DMS153 treated with DMSO at 0.1 percent for 48 hours (cell line): ENCODE data around the gene GRID1.

Experiments used
- DNase-seq: peaks from one replicate; lab custom pipeline; 2025; ENCODE audit not compliant: unreplicated experiment; lab: John Stamatoyannopoulos, UW

The GRID1 gene

GRCh38 chr10:86232644-86233043 is 134.0 kb downstream of the GRID1 start:
- no peak for DNase-seq

- DNase-seq, result no peak
Measured at GRCh38 chr10:86231796-86232560, 134.6 kb downstream of the GRID1 start.

DNA sequence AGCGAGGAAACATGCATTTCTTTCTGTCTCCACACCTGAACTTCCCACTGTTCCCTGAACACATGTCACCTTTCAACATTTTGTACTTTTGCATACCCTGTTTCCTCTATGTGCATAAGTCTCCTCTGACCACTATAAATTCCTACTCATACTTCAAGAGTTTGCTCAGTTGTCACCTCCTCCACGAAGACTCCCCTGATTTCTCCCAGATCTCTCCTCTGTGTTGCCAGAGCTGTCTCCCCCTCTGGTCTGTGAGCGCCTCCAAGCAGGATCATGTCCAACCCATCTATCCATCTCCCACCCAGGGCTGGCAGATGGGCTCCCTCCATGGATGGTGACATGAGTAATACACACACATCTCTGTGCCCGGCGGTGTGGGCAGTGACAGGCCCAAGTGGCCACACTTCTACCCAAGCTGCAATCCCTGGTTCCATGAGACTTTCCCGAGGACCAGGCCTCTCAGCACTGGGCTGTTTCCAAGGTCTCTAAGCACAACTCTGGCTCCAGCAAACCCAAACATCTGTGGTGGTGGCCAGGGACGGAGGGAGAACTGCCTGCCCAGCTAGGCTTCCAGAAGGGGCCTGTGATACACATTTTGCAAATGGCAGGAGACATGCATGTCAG is 135.9 kb downstream of the GRID1 start:
- no peak for DNase-seq

DNA sequence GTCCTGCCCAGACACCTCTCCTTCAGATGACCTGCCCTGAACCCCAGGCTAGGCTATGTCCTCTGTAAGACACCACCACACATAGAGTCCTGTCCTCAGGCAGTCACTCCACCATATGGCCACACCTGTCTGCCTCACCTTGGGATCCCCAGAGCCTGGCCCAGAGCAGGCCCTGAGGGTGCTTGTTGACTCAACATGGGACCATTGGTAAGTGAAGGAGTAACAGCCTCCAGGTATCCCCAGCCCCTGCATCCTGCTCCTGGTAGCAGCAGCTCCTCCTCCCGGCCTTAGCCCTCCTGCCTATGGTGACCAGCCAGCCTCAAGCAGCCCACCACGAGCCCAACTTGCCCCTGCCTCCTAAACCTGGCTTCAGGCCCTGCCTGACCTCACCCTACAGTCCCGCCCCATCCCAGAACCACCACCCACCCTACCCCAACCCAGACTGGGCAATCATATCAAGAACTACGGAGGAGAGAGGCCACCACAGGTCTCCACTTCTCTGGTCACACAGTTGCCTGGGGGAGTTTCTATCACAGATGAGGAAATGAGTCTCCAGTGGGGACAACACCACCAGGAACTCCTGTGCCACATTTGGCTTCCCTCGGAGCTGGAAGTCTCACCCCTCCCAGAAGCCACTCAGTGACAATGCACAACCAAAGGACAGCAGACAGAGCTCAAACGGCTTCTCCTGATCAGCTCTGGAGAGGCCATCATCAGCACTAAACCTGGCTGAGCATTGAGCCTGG is 136.6 kb downstream of the GRID1 start:
- DNase-seq, result no peak

GRCh38 chr10:86229376-86229775 is 137.2 kb downstream of the GRID1 start:
- no peak for DNase-seq

DNA sequence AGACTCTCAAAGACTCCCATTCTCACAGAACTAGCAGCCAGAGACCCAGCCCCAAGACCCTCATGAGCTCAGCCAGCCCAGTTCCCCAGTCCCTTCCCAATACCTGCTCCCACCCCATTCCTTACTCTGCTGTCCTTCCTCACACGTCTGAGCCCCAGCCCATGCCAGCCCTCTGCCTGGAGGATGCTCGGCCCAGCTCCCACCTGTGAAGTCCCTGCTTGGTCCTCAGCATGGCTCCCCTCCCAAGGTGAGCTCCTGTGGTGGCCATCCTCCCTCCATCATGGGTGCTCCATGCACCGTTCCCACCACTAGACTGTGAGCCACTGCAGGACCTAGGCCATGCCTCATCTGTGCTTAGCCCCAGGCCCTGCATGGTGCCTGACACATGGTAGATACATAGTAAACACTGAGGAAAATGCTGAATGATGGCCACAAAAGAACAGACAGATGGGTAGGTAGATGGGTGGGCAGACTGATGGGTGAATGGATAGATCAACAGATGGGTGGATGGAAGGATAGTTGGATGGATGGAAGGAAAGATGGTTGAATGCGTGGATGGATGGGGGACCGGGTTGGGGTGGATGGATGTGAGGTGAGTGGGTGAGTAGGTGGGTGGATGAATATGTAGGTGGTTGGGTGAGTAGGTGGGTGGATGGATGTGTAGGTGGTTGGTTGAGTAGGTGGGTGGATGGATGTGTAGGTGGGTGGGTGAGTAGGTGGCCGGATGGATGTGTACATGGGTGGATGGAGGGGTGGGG is 138.9 kb downstream of the GRID1 start:
- no peak for DNase-seq

DNA sequence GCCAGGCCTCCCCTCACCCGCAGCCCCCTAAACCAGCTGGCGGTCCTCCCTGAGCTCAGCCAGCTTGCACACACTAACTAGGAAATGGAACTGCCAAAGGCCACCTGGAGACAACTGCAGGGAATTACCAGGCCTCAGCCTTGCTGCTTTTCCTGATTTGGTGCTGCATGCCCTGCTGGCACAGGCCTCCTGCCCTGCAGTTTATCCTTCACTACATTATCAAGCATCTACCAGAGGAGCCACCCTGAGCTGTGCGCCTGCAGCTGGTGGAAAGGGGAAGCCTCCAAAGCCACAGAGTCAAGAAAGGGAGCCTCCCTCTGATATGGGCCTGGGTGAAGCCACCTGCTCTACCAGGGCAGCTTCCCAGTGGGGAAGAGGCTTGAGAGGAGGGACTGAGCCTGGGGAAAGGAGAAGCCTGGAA is 139.8 kb downstream of the GRID1 start:
- DNase-seq, result no peak

DNA sequence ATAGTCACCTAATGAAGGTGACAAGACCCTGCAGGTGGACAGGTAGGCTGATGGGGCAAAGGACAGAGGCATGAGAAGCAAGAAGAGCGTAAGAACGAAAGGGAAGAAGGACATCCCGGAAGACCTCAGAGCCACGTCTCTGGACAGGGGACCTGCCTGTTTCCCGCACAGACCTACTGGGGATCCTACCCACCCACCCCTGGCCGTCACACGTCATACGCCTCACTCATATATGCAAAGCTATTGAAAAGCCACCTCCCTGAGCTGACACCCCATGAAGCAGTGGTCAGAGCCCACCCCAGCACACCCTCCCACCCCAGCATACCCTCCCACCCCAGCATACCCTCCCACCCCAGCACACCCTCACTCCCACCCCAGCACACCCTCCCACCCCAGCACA is 140.6 kb downstream of the GRID1 start:
- DNase-seq, result no peak

DNA sequence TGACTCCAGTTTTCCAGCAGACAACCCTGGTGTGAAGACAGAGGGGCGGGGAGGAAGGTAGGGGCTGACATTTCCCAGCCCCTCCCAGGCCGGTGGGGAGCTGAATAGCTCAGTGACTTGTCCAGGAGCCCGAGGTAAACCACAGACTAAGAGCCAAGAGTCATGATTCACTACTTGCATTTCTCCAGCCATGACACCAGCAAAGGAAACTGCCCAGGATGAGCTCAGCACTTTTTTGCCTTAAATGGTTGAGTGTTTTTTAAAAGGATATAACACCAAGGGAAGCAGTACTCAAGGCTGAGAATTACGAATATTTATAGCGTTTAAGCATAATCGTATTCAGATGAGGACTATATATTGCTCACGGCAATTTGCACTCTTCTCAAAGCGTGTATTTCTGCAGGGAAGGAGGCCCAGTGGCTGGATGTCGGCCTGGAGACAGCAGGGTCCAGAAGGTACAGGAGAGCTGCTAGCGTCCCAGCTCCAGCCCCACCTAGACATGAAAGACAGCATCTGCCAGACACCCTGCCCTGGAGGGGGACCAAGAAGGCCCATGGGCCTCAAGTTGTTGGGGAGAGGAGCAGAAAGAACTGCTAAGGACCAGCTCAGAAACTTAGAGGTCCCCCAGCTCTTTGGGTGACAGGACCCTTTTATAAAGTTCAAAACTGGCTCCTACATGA is 141.4 kb downstream of the GRID1 start:
- no peak for DNase-seq

- no peak for DNase-seq
Measured at GRCh38 chr10:86224354-86225102, 142.1 kb downstream of the GRID1 start.

DNA sequence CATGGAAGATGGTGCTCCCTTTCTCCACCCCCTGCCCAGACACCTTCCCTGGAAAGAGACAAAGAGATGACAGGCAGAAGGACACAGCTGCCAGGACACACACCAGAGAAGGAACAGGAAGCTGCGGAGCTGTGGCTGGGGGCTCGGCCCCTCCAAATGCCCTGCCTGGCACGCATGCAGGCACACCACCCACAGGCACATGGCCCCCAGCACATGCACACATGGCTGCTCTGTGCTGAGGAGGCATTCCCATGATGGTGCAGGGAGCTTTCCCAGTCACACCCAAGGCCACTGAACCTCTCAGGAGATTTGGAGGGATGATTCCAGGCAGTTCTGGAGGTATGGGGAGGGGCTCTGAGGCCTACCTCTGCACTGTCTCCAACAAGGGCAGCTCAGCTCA is 143.3 kb downstream of the GRID1 start:
- no peak for DNase-seq

GRCh38 chr10:86222687-86223086 is 143.9 kb downstream of the GRID1 start:
- DNase-seq, result no peak

- DNase-seq, result no peak
Measured at GRCh38 chr10:86222336-86222650, 144.3 kb downstream of the GRID1 start.

DNA sequence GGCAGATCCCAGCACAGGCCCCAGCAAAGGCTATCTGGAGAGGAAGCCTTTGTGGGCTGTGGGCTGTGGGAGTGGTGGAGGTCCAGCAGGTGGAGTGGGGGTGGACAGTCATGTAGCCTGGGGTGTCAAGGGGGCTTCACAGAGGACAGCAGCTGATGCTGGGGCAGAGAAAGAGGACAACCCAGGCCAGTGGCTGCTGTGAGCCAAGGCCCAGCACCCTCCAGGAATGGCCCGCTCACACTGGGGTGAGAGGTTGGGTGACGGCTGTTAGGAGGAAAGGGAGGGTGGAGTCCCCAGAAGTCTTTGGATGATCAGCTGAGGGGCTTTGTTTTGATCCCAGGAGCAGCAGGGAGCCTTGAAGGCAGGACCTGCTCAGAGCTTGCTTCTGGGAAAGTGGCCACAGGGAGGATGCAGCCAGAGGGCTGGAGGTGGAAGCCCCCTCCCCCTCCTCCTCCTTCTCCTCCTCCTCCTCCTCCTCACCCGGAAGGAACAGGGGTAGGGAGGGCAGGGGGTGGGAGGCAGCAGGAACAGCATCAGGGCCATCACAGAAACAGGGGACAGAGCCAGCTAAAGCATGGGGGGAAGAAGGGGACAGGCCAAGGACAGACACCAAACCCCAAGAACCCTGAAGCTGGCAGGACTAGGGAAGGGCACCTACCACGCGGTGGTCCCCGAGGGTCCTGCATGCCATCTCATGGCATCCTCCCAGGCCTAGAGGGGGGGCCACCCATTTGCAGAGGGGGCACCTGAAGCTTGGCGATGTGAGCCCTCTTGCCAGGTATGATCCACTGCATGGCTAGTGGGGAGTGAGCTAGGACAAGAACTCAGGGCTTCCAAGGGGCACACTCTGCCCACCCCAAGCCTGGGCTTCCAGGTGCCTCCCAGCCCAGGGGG is 144.9 kb downstream of the GRID1 start:
- DNase-seq, result no peak

DNA sequence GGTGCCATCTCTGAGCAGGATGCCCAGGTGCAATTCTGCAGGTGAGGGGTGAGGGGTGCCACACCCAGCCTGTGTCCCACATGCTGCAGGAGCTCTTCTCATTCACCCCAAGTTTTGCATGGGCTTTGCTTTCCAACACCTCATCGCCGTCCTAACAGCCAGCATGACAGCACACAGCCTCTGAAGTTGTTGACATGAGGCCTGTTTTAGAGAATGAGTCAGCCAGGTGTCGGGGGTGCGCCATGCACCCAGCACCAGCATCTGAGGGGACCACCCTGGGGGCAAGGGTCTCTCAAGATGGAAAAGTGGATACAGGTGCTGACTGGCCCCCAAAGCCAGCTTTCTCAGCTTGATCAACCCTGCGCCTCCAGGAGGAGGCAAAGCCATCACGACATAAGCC is 146.0 kb downstream of the GRID1 start:
- DNase-seq, result no peak

GRCh38 chr10:86219271-86219670 is 147.3 kb downstream of the GRID1 start:
- no peak for DNase-seq

DNA sequence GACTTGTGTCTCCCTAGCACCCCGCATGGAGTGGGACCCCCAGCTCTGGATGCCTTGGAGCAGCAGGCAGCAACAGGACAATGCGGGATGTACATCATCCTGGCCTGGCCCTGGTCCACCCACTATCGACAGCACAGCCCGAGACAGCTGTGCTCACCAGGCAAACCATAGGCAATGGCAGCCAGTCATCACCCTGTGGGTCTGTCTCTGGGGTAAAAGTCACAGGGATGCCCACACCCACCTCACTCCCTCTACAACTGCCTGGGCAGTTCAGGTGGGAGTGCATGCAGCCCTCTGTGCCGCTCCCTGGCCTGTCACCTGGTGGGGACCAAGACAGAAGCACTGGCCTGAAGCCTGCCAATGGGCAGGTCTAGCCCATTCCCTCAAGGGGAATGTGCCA is 147.8 kb downstream of the GRID1 start:
- no peak for DNase-seq

DNA sequence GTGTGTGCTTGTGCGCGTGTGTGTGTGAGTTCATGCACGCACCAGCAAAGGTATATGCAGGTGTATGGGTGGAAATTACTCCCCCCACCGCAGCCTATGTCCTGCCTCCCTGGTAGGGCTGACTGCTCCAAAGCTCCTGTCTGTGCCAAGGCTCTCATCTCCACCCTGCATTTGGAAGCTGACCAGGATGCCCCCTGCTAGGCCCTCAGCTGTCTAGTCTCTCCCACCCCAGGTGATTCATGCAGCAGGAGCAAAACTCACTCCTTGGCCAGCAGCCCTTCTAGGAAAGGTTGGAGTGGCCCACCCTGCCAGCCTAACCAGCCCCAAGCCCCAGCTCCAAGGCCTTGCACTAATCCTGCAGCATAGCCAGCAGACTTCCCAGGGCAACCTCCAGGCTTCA is 148.4 kb downstream of the GRID1 start:
- DNase-seq, result no peak

DNA sequence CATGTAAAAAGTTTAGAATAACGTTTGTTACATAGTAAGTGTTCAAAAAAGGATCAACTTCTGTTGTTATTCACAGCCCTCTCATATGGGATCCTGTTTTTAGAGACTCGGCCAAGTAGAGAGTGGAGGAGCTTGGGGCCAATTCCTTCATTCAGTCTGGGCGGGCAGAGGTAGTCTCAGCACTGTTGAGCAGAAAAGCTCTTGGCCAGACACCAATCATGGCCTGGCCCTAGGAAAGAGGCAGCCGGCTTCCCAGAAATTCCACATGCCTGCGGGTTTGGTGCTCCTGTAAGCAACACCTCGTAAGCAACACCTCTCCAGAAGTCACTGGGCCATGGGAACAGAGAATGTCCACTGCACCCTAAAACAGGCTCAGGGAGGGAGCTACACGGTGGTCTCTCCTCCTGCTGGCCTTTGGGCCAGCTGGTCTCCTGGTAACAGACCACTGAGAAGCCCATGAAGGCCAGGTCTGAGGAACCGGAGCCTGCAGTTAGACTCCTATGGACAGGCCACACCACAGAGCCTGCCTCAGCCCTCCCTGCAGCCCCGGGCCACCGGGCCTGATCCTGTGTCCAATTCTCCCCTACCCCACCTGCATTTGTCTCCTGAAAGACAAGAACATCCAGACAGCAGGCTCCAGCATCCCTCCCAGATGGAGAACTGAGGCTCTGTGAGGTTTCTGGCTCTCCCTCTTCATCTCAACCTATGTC is 149.1 kb downstream of the GRID1 start:
- DNase-seq, result no peak
